ENCODE measurements around the gene SOD3. TPM values are rescaled to one million over a fixed set of nuclear protein-coding genes. Genes with fewer than 3 reads are reported as not detected.

SOD3 gene
- total RNA-seq, 1 experiment from 2014 or later: not detected

DNA sequence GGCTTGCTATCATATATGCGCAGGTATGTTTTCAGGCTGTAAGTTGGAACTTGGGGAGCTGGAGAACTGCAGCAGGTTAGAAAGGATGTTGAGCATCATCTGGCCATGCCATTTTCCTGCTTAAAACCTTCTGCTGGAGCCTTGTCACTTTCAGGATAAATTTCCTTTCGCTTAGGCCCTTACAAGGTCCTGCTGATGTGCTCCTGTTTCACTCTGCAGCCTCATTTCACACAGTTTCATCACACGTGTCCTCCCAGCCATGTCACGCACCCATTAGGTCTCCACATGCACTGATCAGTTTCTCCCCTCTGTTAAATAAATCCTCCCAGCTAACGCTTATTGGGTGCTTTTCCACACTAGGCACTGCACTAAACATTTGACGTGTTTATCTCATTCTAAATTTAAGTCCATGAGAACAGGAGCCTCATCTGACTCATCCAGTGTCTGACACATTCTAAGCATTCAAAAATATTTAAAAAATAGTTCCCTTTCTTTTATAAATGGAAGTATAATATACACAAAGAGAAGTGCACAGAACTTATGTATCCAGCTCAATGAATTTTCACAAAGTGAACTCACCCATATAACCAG, 14.5 kb downstream of the SOD3 start:
- no peaks in the 10 kb centered on the region for H3K9me2 ChIP-seq (replicated peaks; ENCODE audit: insufficient read depth, low read length)
- H4K20me1 ChIP-seq (ENCODE audit: insufficient read depth, low read depth, low read length): no peaks in the 10 kb centered on the region
- H3K9ac ChIP-seq (ENCODE audit: low read length): no peak overlapping the region
- H3K4me2 ChIP-seq (ENCODE audit: low read depth, low read length, poor library complexity, severe bottlenecking): no peak overlapping the region
- H3K79me2 ChIP-seq (ENCODE audit: low read length): no peaks in the 10 kb centered on the region
- H2AFZ ChIP-seq (ENCODE audit: low read length): no peak overlapping the region
- no peak for DNase-seq
- peaks cover 14% of the 10 kb centered on the region for H3K4me1 ChIP-seq (ENCODE audit: low read length)
- H3K9me3 ChIP-seq (ENCODE audit: low read length): no peaks in the 10 kb centered on the region
- H3K27me3 ChIP-seq (ENCODE audit: low read length): no peaks in the 10 kb centered on the region; the same call in 1 of the 2 replicates
- H3K4me3 ChIP-seq (ENCODE audit: low read length): no peak overlapping the region
- H3K36me3 ChIP-seq (ENCODE audit: insufficient read depth, low read length): no peaks in the 10 kb centered on the region
- no peak overlapping the region for H3K27ac ChIP-seq (ENCODE audit: low read length)

GRCh38 chr4:24810871-24811631, 15.7 kb downstream of the SOD3 start:
- H3K9me2 ChIP-seq (replicated peaks; ENCODE audit: insufficient read depth, low read length): no peaks in the 10 kb centered on the region
- H3K27me3 ChIP-seq (ENCODE audit: low read length): no peaks in the 10 kb centered on the region; the same call in 1 of the 2 replicates
- DNase-seq: no peak
- H3K36me3 ChIP-seq (ENCODE audit: insufficient read depth, low read length): no peaks in the 10 kb centered on the region
- no peak overlapping the region for H2AFZ ChIP-seq (ENCODE audit: low read length)
- no peaks in the 10 kb centered on the region for H3K79me2 ChIP-seq (ENCODE audit: low read length)
- H3K4me1 ChIP-seq (ENCODE audit: low read length): peaks cover 7% of the 10 kb centered on the region
- H3K9me3 ChIP-seq (ENCODE audit: low read length): no peaks in the 10 kb centered on the region
- H3K9ac ChIP-seq (ENCODE audit: low read length): no peak overlapping the region
- no peak overlapping the region for H3K4me3 ChIP-seq (ENCODE audit: low read length)
- H3K27ac ChIP-seq (ENCODE audit: low read length): no peak overlapping the region
- H3K4me2 ChIP-seq (ENCODE audit: low read depth, low read length, poor library complexity, severe bottlenecking): no peak overlapping the region
- no peaks in the 10 kb centered on the region for H4K20me1 ChIP-seq (ENCODE audit: insufficient read depth, low read depth, low read length)

- Histone ChIP-seq H3K27me3 (ENCODE audit: low read length) (no peaks in the 10 kb centered on the region; the same call in 1 of the 2 replicates), H3K4me1 (ENCODE audit: low read length) (peaks cover 7% of the 10 kb centered on the region; the same call in 1 of the 2 replicates), H3K9me2 (replicated peaks; ENCODE audit: insufficient read depth, low read length) (no peaks in the 10 kb centered on the region), H3K79me2 (ENCODE audit: low read length) (no peaks in the 10 kb centered on the region), H3K9ac (ENCODE audit: low read length) (no peak overlapping the region), H3K36me3 (ENCODE audit: insufficient read depth, low read length) (no peaks in the 10 kb centered on the region), H4K20me1 (ENCODE audit: insufficient read depth, low read depth, low read length) (no peaks in the 10 kb centered on the region), H2AFZ (ENCODE audit: low read length) (no peak overlapping the region), H3K27ac (ENCODE audit: low read length) (no peak overlapping the region), H3K4me2 (ENCODE audit: low read depth, low read length, poor library complexity, severe bottlenecking) (no peak overlapping the region), H3K4me3 (ENCODE audit: low read length) (no peak overlapping the region), H3K9me3 (ENCODE audit: low read length) (no peaks in the 10 kb centered on the region)
- DNase-seq: no peak
These were observed 18.4 kb downstream of the SOD3 start for GRCh38 chr4:24813732-24814131.

GRCh38 chr4:24816797-24817196, 21.4 kb downstream of the SOD3 start:
- Histone ChIP-seq H3K9ac (ENCODE audit: low read length) (no peak overlapping the region), H3K36me3 (ENCODE audit: insufficient read depth, low read length) (no peaks in the 10 kb centered on the region), H2AFZ (ENCODE audit: low read length) (no peak overlapping the region), H4K20me1 (ENCODE audit: insufficient read depth, low read depth, low read length) (no peaks in the 10 kb centered on the region), H3K9me3 (ENCODE audit: low read length) (no peaks in the 10 kb centered on the region), H3K4me2 (ENCODE audit: low read depth, low read length, poor library complexity, severe bottlenecking) (no peak overlapping the region), H3K27ac (ENCODE audit: low read length) (no peak overlapping the region), H3K9me2 (replicated peaks; ENCODE audit: insufficient read depth, low read length) (no peaks in the 10 kb centered on the region), H3K4me3 (ENCODE audit: low read length) (no peak overlapping the region), H3K4me1 (ENCODE audit: low read length) (no peaks in the 10 kb centered on the region), H3K27me3 (ENCODE audit: low read length) (no peaks in the 10 kb centered on the region; the same call in 1 of the 2 replicates), H3K79me2 (ENCODE audit: low read length) (no peaks in the 10 kb centered on the region)
- no peak for DNase-seq

DNA sequence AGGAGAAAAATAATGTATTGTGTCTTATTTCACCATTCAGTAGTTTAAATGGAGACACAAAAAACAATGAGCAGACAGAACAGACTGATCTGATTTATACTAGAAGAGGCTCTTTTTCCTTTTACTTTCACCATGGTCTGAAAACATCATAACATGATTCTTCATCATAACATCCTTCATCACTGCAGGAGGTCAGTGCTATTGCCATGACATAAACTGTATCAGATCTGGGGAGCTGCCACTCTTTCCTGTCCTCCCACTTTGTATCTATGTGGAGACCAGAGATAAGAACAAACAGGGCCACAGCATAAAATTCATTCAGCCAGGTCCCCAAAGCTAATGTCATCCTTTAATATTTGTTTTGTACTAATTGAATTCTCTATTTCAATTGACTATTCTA, 25.2 kb downstream of the SOD3 start:
- H3K4me1 ChIP-seq (ENCODE audit: low read length): peaks cover 8% of the 10 kb centered on the region
- no peaks in the 10 kb centered on the region for H3K9me2 ChIP-seq (replicated peaks; ENCODE audit: insufficient read depth, low read length)

DNA sequence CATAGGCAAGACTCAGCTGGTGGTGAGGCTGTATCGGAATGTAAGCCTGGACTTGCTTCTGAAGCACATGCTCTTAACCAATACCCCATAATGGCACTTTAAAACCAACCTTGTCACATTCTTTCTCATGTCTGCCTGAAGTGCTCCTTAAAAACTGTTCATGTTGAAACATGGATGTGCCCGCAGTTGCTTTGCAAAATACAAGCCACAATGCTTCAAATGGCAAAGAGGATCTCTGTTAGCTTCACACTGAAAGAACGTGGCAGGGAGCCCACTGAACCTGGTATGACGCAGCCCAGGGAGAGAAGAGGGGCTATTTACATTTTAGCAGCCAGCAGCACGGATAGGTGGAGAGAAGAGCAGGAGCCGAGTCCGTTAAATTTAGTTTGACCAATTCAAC, 29.3 kb downstream of the SOD3 start:
- H3K9me3 ChIP-seq (ENCODE audit: low read length): no peaks in the 10 kb centered on the region
- H3K36me3 ChIP-seq (ENCODE audit: insufficient read depth, low read length): no peaks in the 10 kb centered on the region
- no peak overlapping the region for H3K27ac ChIP-seq (ENCODE audit: low read length)
- peaks cover 23% of the 10 kb centered on the region for H3K4me1 ChIP-seq (ENCODE audit: low read length)
- 0 out of 2 replicates have a peak, but pooled peaks cover 3% of the 10 kb centered on the region for H3K27me3 ChIP-seq (ENCODE audit: low read length)
- peak overlapping the region; percentile 11 for H3K4me2 ChIP-seq (ENCODE audit: low read depth, low read length, poor library complexity, severe bottlenecking)
- no peak overlapping the region for H3K9ac ChIP-seq (ENCODE audit: low read length)
- no peak overlapping the region for H3K4me3 ChIP-seq (ENCODE audit: low read length)
- no peaks in the 10 kb centered on the region for H3K9me2 ChIP-seq (replicated peaks; ENCODE audit: insufficient read depth, low read length)
- no peak overlapping the region for H2AFZ ChIP-seq (ENCODE audit: low read length)
- H3K79me2 ChIP-seq (ENCODE audit: low read length): no peaks in the 10 kb centered on the region
- no peak for DNase-seq
- H4K20me1 ChIP-seq (ENCODE audit: insufficient read depth, low read depth, low read length): no peaks in the 10 kb centered on the region

More for the DNA sequence above, 25.2 kb downstream of the SOD3 start:
- H3K36me3 ChIP-seq (ENCODE audit: insufficient read depth, low read length): no peaks in the 10 kb centered on the region
- H3K4me2 ChIP-seq (ENCODE audit: low read depth, low read length, poor library complexity, severe bottlenecking): no peak overlapping the region
- no peaks in the 10 kb centered on the region for H3K9me3 ChIP-seq (ENCODE audit: low read length)
- no peaks in the 10 kb centered on the region for H3K79me2 ChIP-seq (ENCODE audit: low read length)
- no peaks in the 10 kb centered on the region for H4K20me1 ChIP-seq (ENCODE audit: insufficient read depth, low read depth, low read length)
- no peak overlapping the region for H3K4me3 ChIP-seq (ENCODE audit: low read length)
- no peaks in the 10 kb centered on the region for H3K27me3 ChIP-seq (ENCODE audit: low read length)
- no peak overlapping the region for H3K9ac ChIP-seq (ENCODE audit: low read length)
- no peak overlapping the region for H2AFZ ChIP-seq (ENCODE audit: low read length)
- no peak for DNase-seq
- no peak overlapping the region for H3K27ac ChIP-seq (ENCODE audit: low read length)

DNA sequence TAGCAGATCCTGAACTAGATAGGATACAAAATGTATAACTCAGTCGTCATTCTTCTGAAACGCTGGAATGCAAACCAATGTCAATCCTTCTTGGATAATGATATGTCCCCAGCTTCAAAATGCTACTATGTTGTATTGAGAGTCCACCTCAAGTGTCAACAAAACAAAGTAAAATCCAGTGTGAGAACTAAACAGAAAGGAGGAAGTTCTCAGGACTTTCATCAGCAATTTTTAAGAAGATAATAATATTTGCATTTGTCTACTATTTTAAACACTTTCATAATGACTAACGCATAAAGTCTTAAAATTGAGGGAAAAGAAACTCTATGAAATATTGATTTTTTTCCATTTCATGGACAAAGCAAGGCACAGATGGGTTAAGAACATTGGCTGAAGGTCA, 36.3 kb downstream of the SOD3 start:
- Histone ChIP-seq H3K79me2 (ENCODE audit: low read length) (no peaks in the 10 kb centered on the region), H3K4me2 (ENCODE audit: low read depth, low read length, poor library complexity, severe bottlenecking) (peak overlapping the region; percentile 6), H3K27me3 (ENCODE audit: low read length) (0 out of 2 replicates have a peak, but pooled peaks cover 1% of the 10 kb centered on the region), H3K9ac (ENCODE audit: low read length) (no peak overlapping the region), H3K4me3 (ENCODE audit: low read length) (no peak overlapping the region), H3K9me2 (replicated peaks; ENCODE audit: insufficient read depth, low read length) (no peaks in the 10 kb centered on the region), H4K20me1 (ENCODE audit: insufficient read depth, low read depth, low read length) (no peaks in the 10 kb centered on the region), H3K36me3 (ENCODE audit: insufficient read depth, low read length) (no peaks in the 10 kb centered on the region), H3K27ac (ENCODE audit: low read length) (no peak overlapping the region), H3K9me3 (ENCODE audit: low read length) (no peaks in the 10 kb centered on the region), H3K4me1 (ENCODE audit: low read length) (peaks cover 27% of the 10 kb centered on the region), H2AFZ (ENCODE audit: low read length) (no peak overlapping the region)
- DNase-seq: no peak

DNA sequence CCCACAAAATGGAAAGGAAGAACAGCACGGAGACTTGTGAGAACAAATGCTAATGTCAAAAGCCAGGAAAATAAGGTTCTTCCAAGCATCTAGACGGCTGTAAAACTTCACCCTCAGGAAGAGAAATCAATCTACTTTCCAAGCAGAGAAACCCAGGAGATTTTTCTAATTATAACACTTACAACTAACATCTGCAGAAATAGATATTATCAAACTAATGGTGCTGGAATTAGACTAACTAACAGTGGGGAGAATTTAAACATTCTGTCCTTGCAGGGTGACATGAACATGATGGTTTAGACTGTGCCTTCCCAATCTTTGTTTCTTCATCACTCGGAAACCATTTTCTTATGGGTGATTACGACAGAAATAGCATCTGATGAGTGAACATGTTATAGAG, 40.3 kb downstream of the SOD3 start:
- Histone ChIP-seq H3K79me2 (ENCODE audit: low read length) (no peaks in the 10 kb centered on the region), H3K4me2 (ENCODE audit: low read depth, low read length, poor library complexity, severe bottlenecking) (no peak overlapping the region), H3K9me3 (ENCODE audit: low read length) (no peaks in the 10 kb centered on the region), H3K9ac (ENCODE audit: low read length) (no peak overlapping the region), H3K36me3 (ENCODE audit: insufficient read depth, low read length) (no peaks in the 10 kb centered on the region), H3K27me3 (ENCODE audit: low read length) (no peaks in the 10 kb centered on the region), H3K4me3 (ENCODE audit: low read length) (no peak overlapping the region), H3K27ac (ENCODE audit: low read length) (no peak overlapping the region), H3K9me2 (replicated peaks; ENCODE audit: insufficient read depth, low read length) (no peaks in the 10 kb centered on the region), H2AFZ (ENCODE audit: low read length) (no peak overlapping the region), H4K20me1 (ENCODE audit: insufficient read depth, low read depth, low read length) (no peaks in the 10 kb centered on the region), H3K4me1 (ENCODE audit: low read length) (peaks cover 24% of the 10 kb centered on the region)
- no peak for DNase-seq
